ENCODE measurements around the gene MT1B.
A peak's percentile ranks its signal among the peaks of the same experiment; 100 is the strongest.

The MT1B gene

DNA sequence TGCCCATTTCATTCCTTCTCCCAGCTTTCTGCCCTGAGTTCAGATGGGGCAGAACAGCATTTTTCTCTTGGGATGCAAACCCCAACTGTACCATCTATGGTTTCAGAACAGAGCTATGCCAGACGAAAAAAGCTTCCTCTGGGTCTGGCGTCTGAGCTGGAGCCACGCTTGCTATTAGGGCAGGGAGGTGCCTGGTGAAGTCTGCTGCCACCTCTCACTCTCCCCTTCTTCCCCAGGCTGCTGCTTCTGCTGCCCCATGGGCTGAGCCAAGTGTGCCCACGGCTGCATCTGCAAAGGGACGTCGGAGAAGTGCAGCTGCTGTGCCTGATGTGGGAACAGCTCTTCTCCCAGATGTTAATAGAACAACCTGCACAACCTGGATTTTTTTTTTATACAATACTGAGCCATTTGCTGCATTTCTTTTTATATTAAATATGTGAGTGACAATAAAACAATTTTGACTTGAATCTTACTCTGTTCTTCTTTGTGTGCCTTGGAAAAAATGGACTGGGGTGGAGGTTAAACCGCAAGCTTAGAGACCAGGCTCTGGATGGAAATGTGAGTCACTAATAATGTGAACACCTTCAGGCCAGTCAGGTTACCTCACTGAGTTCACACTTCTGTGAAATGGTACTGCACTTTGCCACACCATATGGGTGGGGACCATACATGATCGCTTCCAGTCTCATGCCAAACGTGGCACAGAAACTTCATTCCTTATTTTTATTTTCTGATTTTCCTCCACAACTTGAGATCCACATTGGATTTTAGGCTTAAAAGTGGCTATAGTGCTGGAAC lies 14.9 kb upstream of the MT1B start:
- Histone ChIP-seq H3K27me3 (ENCODE audit: control insufficient read depth in 1 of 2, insufficient read depth in 2 of 2, low read length in 2 of 2) (peaks cover 18 to 19% of the 10 kb centered on the region in 2 donors), H3K36me3 (ENCODE audit: control insufficient read depth in 1 of 2, insufficient read depth in 2 of 2, low read length in 2 of 2) (no peaks in the 10 kb centered on the region), H3K27ac (ENCODE audit: low read depth, low read length) (no peak overlapping the region), H3K9ac (ENCODE audit: low read depth in 1 of 2, low read length in 2 of 2) (no peak overlapping the region), H3K4me3 (ENCODE audit: low read depth in 1 of 2, low read length in 2 of 2) (no peak overlapping the region), H3K9me3 (ENCODE audit: control insufficient read depth in 1 of 2, low read length in 2 of 2) (no peaks in the 10 kb centered on the region), H3K4me1 (ENCODE audit: control insufficient read depth in 1 of 2, insufficient read depth in 2 of 2, low read length in 2 of 2) (peaks cover 13 to 37% of the 10 kb centered on the region in 2 donors)

- Histone ChIP-seq H3K4me1 (ENCODE audit: control insufficient read depth in 1 of 2, insufficient read depth in 2 of 2, low read length in 2 of 2) (peaks cover 19 to 36% of the 10 kb centered on the region in 2 donors), H3K27ac (ENCODE audit: low read depth, low read length) (no peak within 1 kb of the TSS), H3K27me3 (ENCODE audit: control insufficient read depth in 1 of 2, insufficient read depth in 2 of 2, low read length in 2 of 2) (peaks cover 11 to 19% of the 10 kb centered on the region in 2 donors), H3K36me3 (ENCODE audit: control insufficient read depth in 1 of 2, insufficient read depth in 2 of 2, low read length in 2 of 2) (no peaks in the 10 kb centered on the region), H3K4me3 (ENCODE audit: low read depth in 1 of 2, low read length in 2 of 2) (peak within 1 kb of the TSS; percentile 31 to 75), H3K9ac (ENCODE audit: low read depth in 1 of 2, low read length in 2 of 2) (peak within 1 kb of the TSS; percentile 48 to 61), H3K9me3 (ENCODE audit: control insufficient read depth in 1 of 2, low read length in 2 of 2) (no peaks in the 10 kb centered on the region)
These were observed 13.6 kb upstream of the MT1B start, which contains the start of gene MT1A for GRCh38 chr16:56637814-56638750. Gene MT1A, plus strand, starts transcription at chr16:56638666. Its CDS starts 73 bp downstream, at chr16:56638739.

DNA sequence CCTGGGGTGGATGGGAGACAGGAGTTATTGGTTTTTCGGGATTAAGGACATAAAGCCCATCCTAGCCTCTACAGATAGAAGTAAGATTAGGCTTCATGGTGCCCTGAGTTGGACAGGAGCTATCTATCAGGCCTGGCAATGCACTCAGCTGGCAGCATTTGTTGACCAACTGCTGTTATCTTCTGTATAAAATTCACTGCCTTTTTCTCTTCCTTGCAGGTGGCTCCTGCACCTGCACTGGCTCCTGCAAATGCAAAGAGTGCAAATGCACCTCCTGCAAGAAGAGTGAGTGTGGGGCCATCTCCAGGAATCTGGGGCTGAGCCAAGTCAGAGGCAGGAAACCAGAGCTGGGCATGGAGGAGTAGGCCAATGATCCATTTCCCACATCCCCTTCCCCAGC lies 12.6 kb upstream of the MT1B start:
- no peaks in the 10 kb centered on the region for H3K9me3 ChIP-seq (ENCODE audit: control insufficient read depth in 1 of 2, low read length in 2 of 2)
- H3K4me1 ChIP-seq (ENCODE audit: control insufficient read depth in 1 of 2, insufficient read depth in 2 of 2, low read length in 2 of 2), result peaks cover 25 to 39% of the 10 kb centered on the region in 2 donors
- peak overlapping the region; percentile 31 to 75 for H3K4me3 ChIP-seq (ENCODE audit: low read depth in 1 of 2, low read length in 2 of 2)
- H3K9ac ChIP-seq (ENCODE audit: low read depth in 1 of 2, low read length in 2 of 2), result peak overlapping the region; percentile 48 to 61
- H3K27ac ChIP-seq (ENCODE audit: low read depth, low read length), result no peak overlapping the region
- no peaks in the 10 kb centered on the region for H3K36me3 ChIP-seq (ENCODE audit: control insufficient read depth in 1 of 2, insufficient read depth in 2 of 2, low read length in 2 of 2)
- peaks cover 10 to 19% of the 10 kb centered on the region in 2 donors for H3K27me3 ChIP-seq (ENCODE audit: control insufficient read depth in 1 of 2, insufficient read depth in 2 of 2, low read length in 2 of 2)

GRCh38 chr16:56640076-56640475 lies 11.6 kb upstream of the MT1B start:
- Histone ChIP-seq H3K27ac (ENCODE audit: low read depth, low read length) (no peak overlapping the region), H3K27me3 (ENCODE audit: control insufficient read depth in 1 of 2, insufficient read depth in 2 of 2, low read length in 2 of 2) (peaks cover 10 to 19% of the 10 kb centered on the region in 2 donors)

GRCh38 chr16:56641166-56641565 lies 10.5 kb upstream of the MT1B start:
- no peaks in the 10 kb centered on the region for H3K36me3 ChIP-seq (ENCODE audit: control insufficient read depth in 1 of 2, insufficient read depth in 2 of 2, low read length in 2 of 2)
- H3K27ac ChIP-seq (ENCODE audit: low read depth, low read length), result no peak overlapping the region
- H3K4me3 ChIP-seq (ENCODE audit: low read depth in 1 of 2, low read length in 2 of 2), result no peak overlapping the region
- H3K9ac ChIP-seq (ENCODE audit: low read depth in 1 of 2, low read length in 2 of 2), result no peak overlapping the region
- no peaks in the 10 kb centered on the region for H3K9me3 ChIP-seq (ENCODE audit: control insufficient read depth in 1 of 2, low read length in 2 of 2)
- H3K4me1 ChIP-seq (ENCODE audit: control insufficient read depth in 1 of 2, insufficient read depth in 2 of 2, low read length in 2 of 2), result peaks cover 31 to 39% of the 10 kb centered on the region in 2 donors
- H3K27me3 ChIP-seq (ENCODE audit: control insufficient read depth in 1 of 2, insufficient read depth in 2 of 2, low read length in 2 of 2), result peaks cover 6 to 10% of the 10 kb centered on the region in 2 donors

More at GRCh38 chr16:56640076-56640475, 11.6 kb upstream of the MT1B start:
- H3K9me3 ChIP-seq (ENCODE audit: control insufficient read depth in 1 of 2, low read length in 2 of 2), result no peaks in the 10 kb centered on the region
- H3K9ac ChIP-seq (ENCODE audit: low read depth in 1 of 2, low read length in 2 of 2), result no peak overlapping the region
- H3K4me3 ChIP-seq (ENCODE audit: low read depth in 1 of 2, low read length in 2 of 2), result no peak overlapping the region
- no peaks in the 10 kb centered on the region for H3K36me3 ChIP-seq (ENCODE audit: control insufficient read depth in 1 of 2, insufficient read depth in 2 of 2, low read length in 2 of 2)
- H3K4me1 ChIP-seq (ENCODE audit: control insufficient read depth in 1 of 2, insufficient read depth in 2 of 2, low read length in 2 of 2), result peaks cover 27 to 40% of the 10 kb centered on the region in 2 donors

- H3K9me3 ChIP-seq (ENCODE audit: control insufficient read depth in 1 of 2, low read length in 2 of 2), result no peaks in the 10 kb centered on the region
- peaks cover 0 to 5% of the 10 kb centered on the region in 2 donors for H3K27me3 ChIP-seq (ENCODE audit: control insufficient read depth in 1 of 2, insufficient read depth in 2 of 2, low read length in 2 of 2)
- peaks cover 40 to 42% of the 10 kb centered on the region in 2 donors for H3K4me1 ChIP-seq (ENCODE audit: control insufficient read depth in 1 of 2, insufficient read depth in 2 of 2, low read length in 2 of 2)
- peak overlapping the region; percentile 86 for H3K27ac ChIP-seq (ENCODE audit: low read depth, low read length)
- H3K9ac ChIP-seq (ENCODE audit: low read depth in 1 of 2, low read length in 2 of 2), result peak overlapping the region; percentile 52 to 61
- H3K36me3 ChIP-seq (ENCODE audit: control insufficient read depth in 1 of 2, insufficient read depth in 2 of 2, low read length in 2 of 2), result no peaks in the 10 kb centered on the region
- H3K4me3 ChIP-seq (ENCODE audit: low read depth in 1 of 2, low read length in 2 of 2), result peak overlapping the region; percentile 59 to 66
These were observed 8.5 kb upstream of the MT1B start for GRCh38 chr16:56643080-56643778.

DNA sequence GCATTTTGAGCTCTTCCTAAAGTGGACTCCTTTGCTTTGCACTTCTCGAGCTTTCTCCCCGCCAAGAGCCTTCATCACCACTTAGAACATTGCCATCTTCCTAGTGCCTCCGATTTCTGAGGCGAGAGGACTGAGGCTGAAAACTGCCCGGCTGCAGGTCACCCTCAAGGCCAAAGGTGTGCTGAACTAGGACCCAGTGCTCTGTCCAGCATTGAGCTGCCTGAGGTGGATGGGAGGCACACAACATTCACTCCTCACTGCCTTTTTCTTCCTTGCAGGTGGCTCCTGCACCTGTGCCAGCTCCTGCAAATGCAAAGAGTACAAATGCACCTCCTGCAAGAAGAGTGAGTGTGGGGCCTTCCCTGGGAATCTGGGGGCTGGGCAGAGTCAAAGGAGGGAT lies 7.9 kb upstream of the MT1B start:
- Histone ChIP-seq H3K4me3 (ENCODE audit: low read depth in 1 of 2, low read length in 2 of 2) (peak overlapping the region; percentile 59 to 66), H3K27me3 (ENCODE audit: control insufficient read depth in 1 of 2, insufficient read depth in 2 of 2, low read length in 2 of 2) (peaks cover 0 to 5% of the 10 kb centered on the region in 2 donors), H3K9me3 (ENCODE audit: control insufficient read depth in 1 of 2, low read length in 2 of 2) (no peaks in the 10 kb centered on the region), H3K4me1 (ENCODE audit: control insufficient read depth in 1 of 2, insufficient read depth in 2 of 2, low read length in 2 of 2) (peaks cover 41 to 46% of the 10 kb centered on the region in 2 donors), H3K9ac (ENCODE audit: low read depth in 1 of 2, low read length in 2 of 2) (peak overlapping the region; percentile 20 to 33), H3K27ac (ENCODE audit: low read depth, low read length) (no peak overlapping the region), H3K36me3 (ENCODE audit: control insufficient read depth in 1 of 2, insufficient read depth in 2 of 2, low read length in 2 of 2) (no peaks in the 10 kb centered on the region)

GRCh38 chr16:56645311-56645710 lies 6.4 kb upstream of the MT1B start:
- no peak overlapping the region for H3K27ac ChIP-seq (ENCODE audit: low read depth, low read length)
- H3K36me3 ChIP-seq (ENCODE audit: control insufficient read depth in 1 of 2, insufficient read depth in 2 of 2, low read length in 2 of 2), result no peaks in the 10 kb centered on the region
- H3K9me3 ChIP-seq (ENCODE audit: control insufficient read depth in 1 of 2, low read length in 2 of 2), result no peaks in the 10 kb centered on the region
- no peak overlapping the region for H3K4me3 ChIP-seq (ENCODE audit: low read depth in 1 of 2, low read length in 2 of 2)
- H3K27me3 ChIP-seq (ENCODE audit: control insufficient read depth in 1 of 2, insufficient read depth in 2 of 2, low read length in 2 of 2), result peaks cover 0 to 5% of the 10 kb centered on the region in 2 donors
- H3K9ac ChIP-seq (ENCODE audit: low read depth in 1 of 2, low read length in 2 of 2), result no peak overlapping the region
- H3K4me1 ChIP-seq (ENCODE audit: control insufficient read depth in 1 of 2, insufficient read depth in 2 of 2, low read length in 2 of 2), result peaks cover 35 to 40% of the 10 kb centered on the region in 2 donors

DNA sequence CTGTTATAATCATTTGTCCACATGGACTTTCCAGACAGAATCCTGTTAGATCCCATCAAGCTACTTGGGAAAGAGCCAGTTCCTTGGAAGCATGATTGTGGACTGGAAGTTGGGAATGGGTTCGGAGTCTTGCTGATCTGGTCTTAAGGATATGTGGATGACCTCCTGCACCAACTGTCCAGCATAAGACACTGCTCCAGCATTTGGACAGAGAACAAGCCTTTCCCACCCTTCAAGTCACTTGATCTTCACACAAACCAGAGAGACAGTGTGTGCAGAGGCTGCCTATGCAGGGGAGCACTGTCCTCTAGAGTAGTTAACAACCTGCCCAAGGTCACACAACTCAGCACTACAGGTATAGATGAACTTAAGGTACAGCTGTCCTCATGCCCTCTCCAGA lies 5.8 kb upstream of the MT1B start:
- Histone ChIP-seq H3K4me1 (ENCODE audit: control insufficient read depth in 1 of 2, insufficient read depth in 2 of 2, low read length in 2 of 2) (peaks cover 35 to 40% of the 10 kb centered on the region in 2 donors), H3K27me3 (ENCODE audit: control insufficient read depth in 1 of 2, insufficient read depth in 2 of 2, low read length in 2 of 2) (peaks cover 0 to 5% of the 10 kb centered on the region in 2 donors), H3K36me3 (ENCODE audit: control insufficient read depth in 1 of 2, insufficient read depth in 2 of 2, low read length in 2 of 2) (no peaks in the 10 kb centered on the region), H3K4me3 (ENCODE audit: low read depth in 1 of 2, low read length in 2 of 2) (no peak overlapping the region), H3K9me3 (ENCODE audit: control insufficient read depth in 1 of 2, low read length in 2 of 2) (no peaks in the 10 kb centered on the region), H3K9ac (ENCODE audit: low read depth in 1 of 2, low read length in 2 of 2) (no peak overlapping the region), H3K27ac (ENCODE audit: low read depth, low read length) (no peak overlapping the region)

Measured in duodenal mucosa (tissue), 2 donors.